AG09319 (cell line): ENCODE results near the gene SORCS3.

ENCODE experiments used
- DNase-seq: peaks from one replicate; pipeline ENCODE4 v3.0.0-alpha.2; 2010; ENCODE audit warnings: low read depth; ENCODE audit errors: extremely low read depth
- CTCF ChIP-seq: IDR thresholded peaks from 2 replicates; pipeline ENCODE4 v1.5.1; 2011; ENCODE audit warnings: low read depth, mild to moderate bottlenecking, inconsistent platforms, low read length, moderate library complexity

SORCS3 gene

GRCh38 chr10:104615136-104615535, 26.0 kb upstream of the SORCS3 start:
- no peak for TF ChIP-seq CTCF
- DNase-seq = no peak

- DNase-seq = no peak
Observed at GRCh38 chr10:104617831-104618230, 23.3 kb upstream of the SORCS3 start.

GRCh38 chr10:104622175-104622574, 18.9 kb upstream of the SORCS3 start:
- TF ChIP-seq CTCF = no peak
- DNase-seq = no peak

More at GRCh38 chr10:104617831-104618230, 23.3 kb upstream of the SORCS3 start:
- TF ChIP-seq CTCF = no peak

GRCh38 chr10:104622598-104623209, 18.4 kb upstream of the SORCS3 start:
- DNase-seq = no peak
- TF ChIP-seq CTCF = peak; percentile 2; the same call in 1 of the 2 replicates

- DNase-seq = no peak
- TF ChIP-seq CTCF = no peak
Observed at GRCh38 chr10:104630731-104631130, 10.4 kb upstream of the SORCS3 start.

GRCh38 chr10:104631946-104632345, 9.1 kb upstream of the SORCS3 start:
- DNase-seq = no peak
- TF ChIP-seq CTCF = no peak

- no peak for DNase-seq
- no peak; the same call in none of the 2 replicates for TF ChIP-seq CTCF
Observed at GRCh38 chr10:104638861-104639589, 2.1 kb upstream of the SORCS3 start.
